ENCODE results near the gene CIDEB. TPM values are rescaled to one million over a fixed set of nuclear protein-coding genes. Genes with fewer than 3 reads are reported as not detected.

CIDEB gene
- total RNA-seq, 1 experiment from 2014 or later: 0.20 TPM

DNA sequence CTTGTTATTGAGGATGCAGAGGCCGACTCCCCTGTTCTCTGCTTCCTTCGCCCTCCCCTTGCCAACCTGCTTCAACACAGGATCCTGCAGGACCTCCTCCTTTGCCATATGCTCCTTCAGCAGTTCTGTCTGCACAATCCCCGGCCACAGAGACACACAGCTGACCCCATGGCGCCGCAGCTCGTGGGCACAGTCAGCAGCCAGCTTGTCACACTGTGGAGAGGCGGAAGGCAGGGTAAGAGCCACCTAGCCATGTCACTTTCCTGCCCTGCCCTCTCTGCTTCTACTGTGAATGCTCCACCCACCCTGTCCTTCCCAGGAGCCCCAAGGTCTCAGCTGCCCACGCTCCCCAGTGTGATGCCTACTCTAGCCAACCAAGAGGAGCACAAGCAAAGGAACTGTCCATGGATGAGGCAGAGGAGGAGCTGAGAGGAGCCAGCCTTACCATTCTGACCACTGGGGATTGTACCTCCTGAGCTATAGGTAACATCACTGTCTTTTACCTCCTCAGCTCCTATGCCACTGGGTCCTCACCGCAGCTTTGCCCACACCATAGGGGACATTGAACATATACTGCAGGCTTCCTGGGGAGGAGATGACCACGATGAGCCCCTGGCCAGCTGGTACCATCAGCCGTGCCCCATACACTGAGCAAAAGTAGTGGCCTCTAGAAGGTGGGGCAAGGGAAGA, 15.5 kb downstream of the CIDEB start:
- Histone ChIP-seq H3K36me3 (no peaks in the 10 kb centered on the region), H3K9me3 (replicated peaks) (no peaks in the 10 kb centered on the region), H3K4me3 (no peak overlapping the region), H3K27me3 (no peaks in the 10 kb centered on the region), H3K4me1 (no peaks in the 10 kb centered on the region), H3K27ac (no peak overlapping the region)
- no peak for DNase-seq

DNA sequence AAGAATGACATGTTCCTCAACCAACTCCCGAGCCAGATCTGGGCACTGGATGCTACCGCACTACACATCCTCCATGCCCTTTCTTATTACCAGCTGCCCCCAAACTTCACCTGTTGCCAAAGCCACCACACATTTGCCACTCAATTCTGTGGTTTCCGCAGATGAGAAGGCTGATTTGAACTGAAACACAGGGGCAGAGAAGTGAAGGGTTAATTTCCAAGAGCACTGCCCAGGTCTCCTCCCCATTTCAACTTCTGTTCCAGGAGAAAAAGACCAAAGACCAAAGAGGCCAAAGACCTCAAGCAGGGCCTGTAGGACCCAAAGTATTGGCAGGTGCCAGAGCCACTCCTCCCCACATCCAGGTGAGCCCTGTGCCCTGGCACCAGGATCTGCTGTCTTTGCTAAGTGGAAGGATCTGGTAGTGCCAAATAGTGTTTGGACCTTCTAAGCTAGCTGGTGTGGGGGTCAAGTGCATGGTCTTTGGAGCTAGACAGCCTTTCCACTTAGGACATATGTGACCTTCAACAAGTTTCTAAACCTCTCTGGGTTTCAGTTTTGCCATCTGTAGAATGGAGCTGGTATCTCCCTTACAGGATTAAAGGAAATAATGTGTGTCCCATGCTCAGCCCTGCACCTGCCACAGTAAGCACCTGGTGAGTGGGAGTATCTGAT, 16.2 kb downstream of the CIDEB start:
- DNase-seq: no peak
- no peaks in the 10 kb centered on the region for H3K27me3 ChIP-seq
- no peaks in the 10 kb centered on the region for H3K4me1 ChIP-seq
- H3K4me3 ChIP-seq: no peak overlapping the region
- no peak overlapping the region for H3K27ac ChIP-seq
- no peaks in the 10 kb centered on the region for H3K36me3 ChIP-seq
- H3K9me3 ChIP-seq (replicated peaks): no peaks in the 10 kb centered on the region

DNA sequence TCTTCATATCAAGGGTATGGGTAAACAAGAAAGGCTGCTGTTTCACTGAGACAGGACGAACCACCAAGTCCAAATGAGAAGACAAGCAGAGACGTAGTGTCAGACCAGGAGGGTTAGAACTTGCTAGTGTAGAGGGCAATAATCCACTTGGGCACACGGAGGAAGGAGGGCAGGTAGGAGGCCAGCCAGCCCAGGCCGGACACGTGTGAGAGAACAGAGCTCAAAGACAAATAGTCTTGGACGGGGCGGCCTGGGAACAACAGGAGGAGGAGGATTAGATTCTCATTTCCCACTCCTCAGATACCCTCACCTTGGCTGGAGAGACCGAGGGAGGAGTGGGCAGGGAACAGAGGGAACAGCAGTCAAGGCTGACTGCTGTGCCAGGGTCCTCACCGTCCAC, 17.0 kb downstream of the CIDEB start:
- no peak overlapping the region for H3K27ac ChIP-seq
- H3K9me3 ChIP-seq (replicated peaks): no peaks in the 10 kb centered on the region
- no peaks in the 10 kb centered on the region for H3K27me3 ChIP-seq
- no peak for DNase-seq
- H3K4me3 ChIP-seq: no peak overlapping the region
- no peaks in the 10 kb centered on the region for H3K36me3 ChIP-seq
- no peaks in the 10 kb centered on the region for H3K4me1 ChIP-seq

DNA sequence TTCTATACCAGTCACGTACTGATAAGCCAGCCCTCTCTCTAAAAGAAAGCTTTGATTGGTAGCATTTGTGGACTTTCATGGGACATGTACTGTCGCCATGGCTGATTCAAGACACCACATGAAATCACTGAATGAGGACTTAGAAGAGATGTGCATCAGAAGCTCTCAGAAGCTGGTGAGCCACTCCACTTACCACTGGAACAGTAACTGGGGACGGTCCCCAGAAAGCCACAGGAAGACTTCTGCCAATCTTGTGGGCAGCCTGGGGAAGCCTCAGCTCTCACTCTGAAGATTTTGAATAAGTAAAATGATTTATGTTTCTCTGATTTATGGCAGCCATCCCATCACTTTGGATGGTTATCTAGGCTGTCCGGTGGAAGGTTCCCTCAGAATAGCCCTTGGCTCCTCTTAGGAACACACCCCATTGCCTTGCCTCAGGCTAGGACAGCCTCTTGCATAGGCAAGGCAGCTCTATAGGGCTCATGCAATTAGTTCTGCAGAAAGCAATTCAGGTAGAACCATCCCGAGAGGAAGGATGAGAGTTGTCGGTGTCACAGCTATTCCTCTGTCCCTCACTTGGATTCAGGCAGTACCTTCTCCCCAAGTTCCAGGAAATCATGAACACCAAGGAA, 18.0 kb downstream of the CIDEB start:
- Histone ChIP-seq H3K4me3 (no peak overlapping the region), H3K9me3 (replicated peaks) (no peaks in the 10 kb centered on the region), H3K4me1 (no peaks in the 10 kb centered on the region), H3K36me3 (no peaks in the 10 kb centered on the region), H3K27ac (no peak overlapping the region), H3K27me3 (no peaks in the 10 kb centered on the region)
- no peak for DNase-seq

DNA sequence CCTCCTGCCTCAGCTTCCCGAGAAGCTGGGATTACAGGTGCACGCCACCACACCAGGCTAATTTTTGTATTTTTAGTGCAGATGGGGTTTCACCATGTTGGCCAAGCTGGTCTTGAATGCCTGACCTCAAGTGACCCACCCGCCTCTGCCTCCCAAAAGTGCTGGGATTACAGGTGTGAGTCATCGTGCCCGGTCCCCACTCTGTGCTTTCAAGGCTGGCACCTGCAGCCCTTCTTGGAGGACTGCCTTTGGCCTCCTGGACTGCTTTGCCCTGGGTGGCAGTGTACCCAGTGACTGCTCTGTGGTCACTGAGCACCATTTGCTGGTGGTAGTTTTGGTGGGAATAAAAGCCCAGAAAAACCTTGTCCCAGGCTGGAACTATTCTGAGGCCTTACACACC, 20.8 kb downstream of the CIDEB start:
- Histone ChIP-seq H3K27ac (no peak overlapping the region), H3K36me3 (no peaks in the 10 kb centered on the region), H3K27me3 (no peaks in the 10 kb centered on the region), H3K4me3 (no peak overlapping the region), H3K4me1 (no peaks in the 10 kb centered on the region), H3K9me3 (replicated peaks) (no peaks in the 10 kb centered on the region)
- no peak for DNase-seq

DNA sequence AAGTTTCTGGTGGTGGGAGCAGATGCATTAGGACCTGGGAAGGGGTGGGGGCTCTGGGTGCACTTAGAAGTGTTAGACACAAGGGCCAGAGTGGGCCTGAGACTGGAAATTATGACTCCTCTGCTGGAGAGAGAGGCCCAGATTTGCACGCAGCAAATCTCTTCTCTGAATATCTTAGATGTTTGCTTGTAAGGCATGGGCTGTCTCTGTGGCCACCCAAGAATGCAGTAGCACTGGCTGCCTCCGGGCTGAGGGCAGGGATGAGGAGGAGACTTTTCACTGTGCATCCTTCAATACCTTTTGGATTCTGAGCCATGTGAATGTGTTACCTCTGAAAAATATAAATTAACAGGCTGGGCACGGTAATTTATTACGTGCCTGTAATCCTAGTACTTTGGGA, 22.4 kb downstream of the CIDEB start:
- Histone ChIP-seq H3K36me3 (no peaks in the 10 kb centered on the region), H3K4me1 (no peaks in the 10 kb centered on the region), H3K27me3 (no peaks in the 10 kb centered on the region), H3K27ac (no peak overlapping the region), H3K4me3 (no peak overlapping the region), H3K9me3 (replicated peaks) (no peaks in the 10 kb centered on the region)
- DNase-seq: no peak

DNA sequence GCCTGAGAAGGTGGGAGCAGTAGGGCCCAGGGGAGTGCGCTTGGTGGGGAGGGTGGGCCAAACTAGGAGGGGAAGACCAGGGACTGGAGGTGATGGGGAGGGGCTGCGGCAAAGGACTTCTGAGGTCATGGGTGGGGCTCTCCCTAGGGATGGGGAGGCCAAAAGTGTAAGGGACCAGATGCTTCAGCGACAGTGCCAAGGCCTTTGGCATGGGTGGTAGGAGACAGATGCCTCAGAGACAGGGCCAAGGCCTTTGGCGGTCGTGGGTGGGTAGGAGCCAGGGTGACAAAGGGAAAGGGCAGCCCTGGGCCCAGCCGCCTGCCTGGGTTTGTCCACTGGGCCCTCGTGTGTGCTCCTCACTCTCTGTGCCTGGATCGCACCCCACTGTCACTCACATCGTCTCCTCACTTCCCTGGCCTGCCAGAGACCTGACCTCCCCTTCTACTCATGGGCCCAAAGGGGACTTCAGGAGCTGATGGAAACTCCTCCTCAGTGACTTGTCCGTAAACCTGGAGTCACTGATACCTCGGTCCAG, 23.2 kb downstream of the CIDEB start:
- H3K4me3 ChIP-seq: no peak overlapping the region
- no peaks in the 10 kb centered on the region for H3K4me1 ChIP-seq
- H3K27ac ChIP-seq: no peak overlapping the region
- no peak for DNase-seq
- H3K9me3 ChIP-seq (replicated peaks): no peaks in the 10 kb centered on the region
- H3K27me3 ChIP-seq: no peaks in the 10 kb centered on the region
- no peaks in the 10 kb centered on the region for H3K36me3 ChIP-seq

DNA sequence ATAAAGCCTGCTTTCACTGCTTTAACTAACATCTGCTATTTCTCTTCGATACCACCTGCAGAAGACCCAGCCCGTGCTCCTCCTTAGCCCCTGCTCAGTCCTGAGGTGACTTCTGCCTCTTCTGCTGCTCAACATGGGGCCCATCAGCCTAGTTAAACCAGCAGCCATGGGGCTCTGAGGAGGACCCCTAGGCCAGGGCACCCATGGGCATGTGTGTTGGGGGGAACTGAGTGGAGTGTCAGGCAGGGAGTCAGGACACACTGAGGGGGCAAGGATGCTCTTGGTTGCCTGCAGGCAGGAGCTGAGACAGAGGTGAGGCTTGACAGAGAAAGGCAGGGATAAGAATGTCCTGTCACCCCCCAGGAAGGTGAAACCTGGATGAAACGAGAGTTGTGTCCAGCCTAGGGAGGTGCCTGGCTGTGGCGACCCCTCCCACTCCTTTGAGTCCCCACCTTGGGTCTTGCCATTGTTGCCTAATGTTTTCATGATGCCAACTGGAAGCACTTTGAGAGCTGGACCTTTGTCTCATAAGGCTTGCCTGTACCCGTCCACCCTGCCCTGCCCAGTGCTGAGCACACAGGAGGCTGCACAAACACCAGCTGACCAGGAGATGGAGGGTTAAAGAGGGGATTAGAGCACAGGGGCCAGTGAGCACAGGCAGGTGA, 23.8 kb downstream of the CIDEB start:
- Histone ChIP-seq H3K36me3 (no peaks in the 10 kb centered on the region), H3K27me3 (no peaks in the 10 kb centered on the region), H3K4me3 (no peak overlapping the region), H3K9me3 (replicated peaks) (no peaks in the 10 kb centered on the region), H3K4me1 (no peaks in the 10 kb centered on the region), H3K27ac (no peak overlapping the region)
- DNase-seq: no peak

DNA sequence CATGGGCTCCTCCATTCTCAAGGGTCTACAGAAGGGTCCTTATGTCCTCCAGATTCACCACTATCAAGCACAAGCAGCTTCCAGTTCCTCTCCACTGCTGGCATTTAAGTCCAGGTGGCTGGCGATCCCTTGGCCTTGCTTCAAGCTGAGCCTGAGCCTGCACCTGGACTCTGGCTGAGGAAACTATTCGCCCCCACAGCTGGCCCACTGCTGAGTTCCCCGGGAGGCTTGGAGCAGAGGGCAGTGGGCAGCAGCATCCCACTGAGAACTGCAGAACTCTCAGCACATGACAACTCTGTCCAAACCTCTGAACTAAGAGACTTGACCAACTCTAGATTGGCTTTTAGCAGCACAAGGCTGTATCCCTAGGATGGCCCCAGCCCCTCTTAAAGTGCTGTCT, 25.0 kb downstream of the CIDEB start:
- no peaks in the 10 kb centered on the region for H3K36me3 ChIP-seq
- no peaks in the 10 kb centered on the region for H3K4me1 ChIP-seq
- H3K4me3 ChIP-seq: no peak overlapping the region
- DNase-seq: no peak
- H3K9me3 ChIP-seq (replicated peaks): no peaks in the 10 kb centered on the region
- no peaks in the 10 kb centered on the region for H3K27me3 ChIP-seq
- H3K27ac ChIP-seq: no peak overlapping the region

DNA sequence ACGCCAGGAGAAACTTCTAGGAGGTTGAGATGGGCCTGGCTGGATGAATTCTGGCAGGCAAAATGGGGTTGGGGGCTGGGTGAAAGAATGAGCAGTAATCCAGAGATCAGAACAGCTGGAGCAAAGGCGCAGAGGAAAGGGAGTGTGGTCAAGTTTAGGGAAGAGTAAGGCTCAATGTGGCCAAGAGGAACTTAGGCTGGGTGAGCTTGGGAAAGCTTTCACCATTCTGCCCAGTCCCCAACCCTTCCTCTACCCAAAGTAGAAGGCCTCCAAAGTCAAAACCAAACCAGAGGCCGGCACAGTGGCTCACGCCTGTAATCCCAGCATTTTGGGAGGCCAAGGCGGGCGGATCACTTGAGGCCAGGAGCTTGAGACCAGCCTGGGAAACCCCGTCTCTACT, 26.1 kb downstream of the CIDEB start:
- H3K4me3 ChIP-seq: no peak overlapping the region
- H3K9me3 ChIP-seq (replicated peaks): no peaks in the 10 kb centered on the region
- no peaks in the 10 kb centered on the region for H3K4me1 ChIP-seq
- no peaks in the 10 kb centered on the region for H3K27me3 ChIP-seq
- DNase-seq: no peak
- no peak overlapping the region for H3K27ac ChIP-seq
- H3K36me3 ChIP-seq: no peaks in the 10 kb centered on the region

DNA sequence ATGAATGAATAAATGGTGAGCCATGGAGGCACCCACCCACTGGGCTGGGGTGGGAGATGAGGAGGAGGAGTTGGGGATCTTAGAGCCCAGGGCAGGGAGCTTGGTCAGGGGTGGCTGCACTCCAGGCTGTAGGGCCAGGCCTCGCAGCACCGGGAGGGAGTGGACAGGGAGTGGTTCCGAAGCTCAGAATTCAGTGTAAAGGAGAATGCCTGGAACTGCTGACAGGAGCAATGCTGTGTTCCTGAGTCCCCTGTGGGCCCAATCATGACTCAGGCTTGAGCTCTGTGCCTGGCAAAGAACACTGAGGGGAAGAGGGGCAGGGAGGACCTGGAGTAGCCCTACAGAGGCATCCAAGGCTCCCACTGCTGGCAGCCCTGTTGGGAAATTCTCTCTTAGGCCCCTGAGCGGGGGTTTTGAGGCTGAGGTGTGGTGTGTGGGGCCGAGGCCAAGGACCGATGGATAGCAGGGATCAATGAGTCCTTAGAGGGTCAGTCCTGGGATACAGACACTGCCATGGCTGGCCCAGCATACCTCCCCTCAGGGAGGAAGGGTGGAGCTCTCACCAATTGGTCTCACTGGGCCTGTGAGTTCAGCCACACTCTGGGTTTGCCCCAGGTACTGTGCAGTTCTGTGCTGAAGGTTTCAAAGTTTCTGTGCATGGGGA, 26.8 kb downstream of the CIDEB start:
- no peaks in the 10 kb centered on the region for H3K27me3 ChIP-seq
- no peak overlapping the region for H3K4me3 ChIP-seq
- H3K36me3 ChIP-seq: no peaks in the 10 kb centered on the region
- no peaks in the 10 kb centered on the region for H3K4me1 ChIP-seq
- H3K27ac ChIP-seq: no peak overlapping the region
- no peaks in the 10 kb centered on the region for H3K9me3 ChIP-seq (replicated peaks)
- no peak for DNase-seq

DNA sequence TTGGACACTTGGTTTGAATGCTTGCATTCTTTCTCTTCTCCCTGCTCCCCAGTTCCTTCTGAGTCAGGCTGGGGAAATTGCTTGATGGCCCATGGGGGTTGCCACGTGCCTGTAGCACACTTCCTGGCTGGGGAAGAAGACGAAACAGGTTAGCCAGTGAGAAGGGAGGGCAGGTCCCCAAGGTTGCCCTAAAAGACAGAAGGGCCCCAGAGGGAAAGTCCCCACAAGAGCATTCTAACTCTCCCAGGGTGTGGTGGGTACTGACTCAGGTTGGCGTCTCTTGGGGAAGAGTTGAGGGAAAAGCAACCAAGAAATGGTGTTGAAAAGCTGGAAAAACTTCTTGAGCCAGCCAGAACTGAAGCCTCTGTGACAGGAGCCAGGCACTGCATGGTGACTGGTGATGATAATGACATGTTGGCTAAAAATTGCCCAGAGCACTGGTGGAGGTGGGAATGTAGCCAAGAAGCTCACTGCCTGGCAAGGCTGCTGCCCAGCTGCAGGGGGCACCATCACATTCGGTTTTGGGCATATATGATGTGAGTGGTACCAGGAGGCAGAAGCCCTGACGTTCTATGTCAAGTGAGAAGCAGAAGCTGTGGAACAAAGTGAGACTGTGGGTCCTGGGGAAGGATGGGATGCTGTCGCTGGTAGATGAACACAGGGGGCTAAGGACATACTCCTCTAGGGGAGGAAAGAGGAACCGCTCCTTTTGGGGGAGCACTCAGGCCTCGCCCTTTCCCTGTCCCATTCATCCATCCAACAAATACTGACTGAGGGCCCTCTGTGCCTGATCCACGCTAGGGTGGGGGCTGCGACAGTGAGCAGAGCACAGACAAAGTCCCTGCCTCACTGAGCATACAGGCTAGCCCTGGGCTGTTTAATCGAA, 28.2 kb downstream of the CIDEB start:
- Histone ChIP-seq H3K4me1 (no peaks in the 10 kb centered on the region), H3K9me3 (replicated peaks) (no peaks in the 10 kb centered on the region), H3K27me3 (no peaks in the 10 kb centered on the region), H3K4me3 (no peak overlapping the region), H3K36me3 (no peaks in the 10 kb centered on the region), H3K27ac (no peak overlapping the region)
- no peak for DNase-seq

DNA sequence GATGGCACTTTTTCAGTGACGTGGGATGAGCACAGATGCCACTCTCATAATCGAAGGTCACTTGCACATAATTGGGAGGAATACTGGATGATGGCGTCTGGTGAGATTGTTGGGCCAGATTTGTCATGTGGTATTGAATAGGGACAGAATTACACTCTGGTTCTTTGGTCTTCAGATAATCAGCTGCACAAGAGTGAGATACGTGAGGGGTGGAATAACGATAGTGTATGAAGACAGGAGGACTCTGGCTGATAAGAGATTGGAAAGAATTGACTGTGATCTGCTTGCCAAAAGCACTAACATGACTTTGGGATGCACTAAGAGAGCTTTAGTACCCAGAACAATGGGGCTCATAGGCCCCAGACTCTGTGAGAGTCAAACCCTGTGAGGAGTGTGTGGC, 29.4 kb downstream of the CIDEB start:
- H3K4me1 ChIP-seq: no peaks in the 10 kb centered on the region
- H3K27ac ChIP-seq: no peak overlapping the region
- H3K27me3 ChIP-seq: no peaks in the 10 kb centered on the region
- no peak for DNase-seq
- H3K9me3 ChIP-seq (replicated peaks): no peaks in the 10 kb centered on the region
- H3K4me3 ChIP-seq: no peak overlapping the region
- H3K36me3 ChIP-seq: no peaks in the 10 kb centered on the region
